HepG2 (cell line): ENCODE measurements around the gene GFER. TPM values are rescaled to one million over a fixed set of nuclear protein-coding genes. Genes with fewer than 3 reads are reported as not detected.

ENCODE experiments used
- GZF1 ChIP-seq: sonication (generic); formaldehyde crosslinking; IDR thresholded peaks from 2 replicates; pipeline ENCODE4 v1.5.1; 2020; ENCODE audit warnings: mild to moderate bottlenecking, missing genetic modification reagents
- HOXA3 ChIP-seq: sonication (generic); formaldehyde crosslinking; IDR thresholded peaks from 2 replicates; pipeline ENCODE4 v1.5.0; 2020; ENCODE audit warnings: missing genetic modification reagents
- MED8 ChIP-seq: sonication (generic); formaldehyde crosslinking; IDR thresholded peaks from 2 replicates; pipeline ENCODE4 v1.8.1; 2023; ENCODE audit warnings: mild to moderate bottlenecking, missing genetic modification reagents; ENCODE audit not compliant: insufficient replicate concordance
- STAG1 ChIP-seq: sonication (generic); formaldehyde crosslinking; IDR thresholded peaks from 2 replicates; pipeline ENCODE4 v1.4.0; 2020; ENCODE audit warnings: missing genetic modification reagents
- TBX2 ChIP-seq: sonication (generic); formaldehyde crosslinking; IDR thresholded peaks from 2 replicates; pipeline ENCODE4 v1.5.0; 2020; ENCODE audit warnings: missing genetic modification reagents, mild to moderate bottlenecking, borderline replicate concordance
- TGIF2 ChIP-seq: IDR thresholded peaks from 2 replicates; pipeline ENCODE4 v1.6.1; 2016; ENCODE audit warnings: control low read depth, missing compliant biosample characterization
- ZNF10 ChIP-seq: sonication (generic); formaldehyde crosslinking; IDR thresholded peaks from 2 replicates; pipeline ENCODE4 v1.4.0; 2020; ENCODE audit warnings: mild to moderate bottlenecking, low read depth, missing genetic modification reagents, borderline replicate concordance
- ZNF263 ChIP-seq: sonication (generic); formaldehyde crosslinking; IDR thresholded peaks from 2 replicates; pipeline ENCODE4 v1.4.0; 2020; ENCODE audit warnings: missing genetic modification reagents
- ZNF552 ChIP-seq: sonication (generic); formaldehyde crosslinking; IDR thresholded peaks from 2 replicates; pipeline ENCODE4 v1.9.0; 2022; ENCODE audit warnings: missing genetic modification reagents, mild to moderate bottlenecking, borderline replicate concordance
- polyA plus RNA-seq, 8 experiments: library from polyadenylated mRNA; depleted of rRNA in 3 of 8; stranded (reverse) in 7 of 8; unstranded in 1 of 8; fragments of >200 nt; fragmentation: Illumina TruSeq in 4 of 8; extraction: Trizol in 4 of 8; gene quantifications; 2 replicates each; pipeline versions ENCODE4 v1.2.1 to v1.2.3, GENCODE V29; 2011 to 2016; ENCODE audit warnings: low read depth in 4 of 8, missing spikeins in 1 of 8, mixed read lengths in 1 of 8; ENCODE audit not compliant: insufficient read depth in 1 of 8
- total RNA-seq, 5 experiments: library from RNA; depleted of rRNA; stranded (reverse); fragments of >200 nt; fragmentation: Illumina TruSeq; extraction: Trizol; gene quantifications; 2 replicates each; pipeline ENCODE4 v1.2.3, GENCODE V29; 2016; ENCODE audit warnings: low read depth in 1 of 5
- TF ChIP-seq, protein P1 (sequence below): sonication (generic); formaldehyde crosslinking; IDR thresholded peaks from 2 replicates; pipeline ENCODE4 v1.5.1; 2020; ENCODE audit warnings: mild to moderate bottlenecking, missing genetic modification reagents, moderate library complexity
- TF ChIP-seq, protein P2 (sequence below), 2 experiments: sonication (generic) in 1 of 2; formaldehyde crosslinking in 1 of 2; IDR thresholded peaks; 2 replicates each; pipeline versions ENCODE4 v1.4.0 to v1.6.1; 2018 to 2020; ENCODE audit warnings: missing genetic modification reagents in 2 of 2, borderline replicate concordance in 1 of 2, low read depth in 1 of 2, mild to moderate bottlenecking in 1 of 2, missing biosample characterization in 1 of 2
- TF ChIP-seq, protein P3 (sequence below): sonication (generic); formaldehyde crosslinking; IDR thresholded peaks from 2 replicates; pipeline ENCODE4 v1.4.0; 2020; ENCODE audit warnings: low read depth, mild to moderate bottlenecking, missing genetic modification reagents
- TF ChIP-seq, protein P4 (sequence below): sonication (generic); formaldehyde crosslinking; IDR thresholded peaks from 2 replicates; pipeline ENCODE4 v1.4.0; 2020; ENCODE audit warnings: mild to moderate bottlenecking, low read depth, missing genetic modification reagents
- TF ChIP-seq, protein P5 (sequence below): sonication (generic); formaldehyde crosslinking; IDR thresholded peaks from 2 replicates; pipeline ENCODE4 v1.5.0; 2020; ENCODE audit warnings: missing genetic modification reagents
- TF ChIP-seq, protein P6 (sequence below): sonication (generic); formaldehyde crosslinking; IDR thresholded peaks from 2 replicates; pipeline ENCODE4 v1.4.0; 2020; ENCODE audit warnings: missing genetic modification reagents, borderline replicate concordance

The GFER gene
- total and polyA plus RNA-seq, 2 of the 13 experiments (the other 11 are each of a cell fraction or from before 2014, with no cell fraction given) = 28.6 to 71.7 TPM

DNA sequence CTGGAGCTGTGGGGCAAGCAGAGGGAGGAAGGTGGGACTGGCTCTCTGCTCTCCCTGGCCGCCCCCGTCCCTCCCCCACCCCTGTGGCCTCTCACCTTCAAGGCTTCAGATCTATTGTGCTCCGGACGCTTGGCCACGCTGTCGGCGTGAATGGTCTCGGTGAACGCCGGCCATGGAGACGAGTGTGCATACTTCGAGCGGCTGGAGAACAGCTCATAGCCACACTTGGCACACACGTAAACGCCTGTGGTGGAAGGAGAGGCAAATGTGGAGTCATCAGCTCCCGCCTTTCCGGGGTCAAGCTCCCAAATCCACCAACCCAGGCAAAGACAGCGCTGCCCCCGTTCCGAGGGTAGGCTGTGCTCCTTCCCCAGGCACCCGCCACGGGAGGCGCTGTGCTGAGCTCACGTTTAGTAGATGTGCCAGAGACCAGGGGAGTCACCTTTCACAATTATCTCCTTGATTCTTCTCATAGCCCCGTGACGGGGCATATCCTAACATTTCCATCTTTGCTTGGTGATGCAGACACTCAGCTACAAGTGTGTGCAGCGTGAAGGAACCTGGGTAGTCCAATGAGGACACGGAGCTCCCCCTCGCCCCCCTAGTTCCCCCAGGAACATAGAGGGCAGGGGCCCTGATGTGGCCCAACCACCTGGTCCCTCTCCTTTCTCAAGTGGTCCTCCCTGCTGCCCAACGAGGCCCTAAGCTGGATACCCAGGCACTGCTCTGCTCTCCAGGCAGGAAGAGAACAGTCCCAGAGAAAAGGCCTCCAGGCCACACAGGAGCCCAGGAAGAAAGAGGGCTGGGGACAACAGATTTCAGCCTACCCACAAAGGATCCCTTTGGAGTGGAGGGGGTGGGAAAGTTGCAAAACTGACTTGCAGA, 42.6 kb upstream of the GFER start (continued):
- TF ChIP-seq ZNF263 (CRISPR knock-in tag) (peak; percentile 70), GZF1 (no peak), HOXA3 (CRISPR knock-in tag) (peak; percentile 36; the same call in 1 of the 2 replicates), TGIF2 (peak; percentile 49; the same call in 1 of the 2 replicates), STAG1 (CRISPR knock-in tag) (peak; percentile 33; the same call in 1 of the 2 replicates), ZNF10 (CRISPR knock-in tag) (no peak), TBX2 (peak; percentile 55), MED8 (CRISPR knock-in tag) (peak; percentile 13), ZNF552 (CRISPR knock-in tag) (peak; percentile 56; the same call in 1 of the 2 replicates)
- TF ChIP-seq, protein P1, sequence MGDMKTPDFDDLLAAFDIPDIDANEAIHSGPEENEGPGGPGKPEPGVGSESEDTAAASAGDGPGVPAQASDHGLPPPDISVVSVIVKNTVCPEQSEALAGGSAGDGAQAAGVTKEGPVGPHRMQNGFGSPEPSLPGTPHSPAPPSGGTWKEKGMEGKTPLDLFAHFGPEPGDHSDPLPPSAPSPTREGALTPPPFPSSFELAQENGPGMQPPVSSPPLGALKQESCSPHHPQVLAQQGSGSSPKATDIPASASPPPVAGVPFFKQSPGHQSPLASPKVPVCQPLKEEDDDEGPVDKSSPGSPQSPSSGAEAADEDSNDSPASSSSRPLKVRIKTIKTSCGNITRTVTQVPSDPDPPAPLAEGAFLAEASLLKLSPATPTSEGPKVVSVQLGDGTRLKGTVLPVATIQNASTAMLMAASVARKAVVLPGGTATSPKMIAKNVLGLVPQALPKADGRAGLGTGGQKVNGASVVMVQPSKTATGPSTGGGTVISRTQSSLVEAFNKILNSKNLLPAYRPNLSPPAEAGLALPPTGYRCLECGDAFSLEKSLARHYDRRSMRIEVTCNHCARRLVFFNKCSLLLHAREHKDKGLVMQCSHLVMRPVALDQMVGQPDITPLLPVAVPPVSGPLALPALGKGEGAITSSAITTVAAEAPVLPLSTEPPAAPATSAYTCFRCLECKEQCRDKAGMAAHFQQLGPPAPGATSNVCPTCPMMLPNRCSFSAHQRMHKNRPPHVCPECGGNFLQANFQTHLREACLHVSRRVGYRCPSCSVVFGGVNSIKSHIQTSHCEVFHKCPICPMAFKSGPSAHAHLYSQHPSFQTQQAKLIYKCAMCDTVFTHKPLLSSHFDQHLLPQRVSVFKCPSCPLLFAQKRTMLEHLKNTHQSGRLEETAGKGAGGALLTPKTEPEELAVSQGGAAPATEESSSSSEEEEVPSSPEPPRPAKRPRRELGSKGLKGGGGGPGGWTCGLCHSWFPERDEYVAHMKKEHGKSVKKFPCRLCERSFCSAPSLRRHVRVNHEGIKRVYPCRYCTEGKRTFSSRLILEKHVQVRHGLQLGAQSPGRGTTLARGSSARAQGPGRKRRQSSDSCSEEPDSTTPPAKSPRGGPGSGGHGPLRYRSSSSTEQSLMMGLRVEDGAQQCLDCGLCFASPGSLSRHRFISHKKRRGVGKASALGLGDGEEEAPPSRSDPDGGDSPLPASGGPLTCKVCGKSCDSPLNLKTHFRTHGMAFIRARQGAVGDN (CRISPR knock-in tag) = peak; percentile 51
- TF ChIP-seq, protein P2, sequence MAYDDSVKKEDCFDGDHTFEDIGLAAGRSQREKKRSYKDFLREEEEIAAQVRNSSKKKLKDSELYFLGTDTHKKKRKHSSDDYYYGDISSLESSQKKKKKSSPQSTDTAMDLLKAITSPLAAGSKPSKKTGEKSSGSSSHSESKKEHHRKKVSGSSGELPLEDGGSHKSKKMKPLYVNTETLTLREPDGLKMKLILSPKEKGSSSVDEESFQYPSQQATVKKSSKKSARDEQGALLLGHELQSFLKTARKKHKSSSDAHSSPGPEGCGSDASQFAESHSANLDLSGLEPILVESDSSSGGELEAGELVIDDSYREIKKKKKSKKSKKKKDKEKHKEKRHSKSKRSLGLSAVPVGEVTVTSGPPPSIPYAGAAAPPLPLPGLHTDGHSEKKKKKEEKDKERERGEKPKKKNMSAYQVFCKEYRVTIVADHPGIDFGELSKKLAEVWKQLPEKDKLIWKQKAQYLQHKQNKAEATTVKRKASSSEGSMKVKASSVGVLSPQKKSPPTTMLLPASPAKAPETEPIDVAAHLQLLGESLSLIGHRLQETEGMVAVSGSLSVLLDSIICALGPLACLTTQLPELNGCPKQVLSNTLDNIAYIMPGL (CRISPR knock-in tag; IDR thresholded peaks at IDR 0.05; ENCODE audit: borderline replicate concordance in 1 of 2, low read depth in 1 of 2) = peak in 1 of 2 experiments; percentile 78
- TF ChIP-seq, protein P3, sequence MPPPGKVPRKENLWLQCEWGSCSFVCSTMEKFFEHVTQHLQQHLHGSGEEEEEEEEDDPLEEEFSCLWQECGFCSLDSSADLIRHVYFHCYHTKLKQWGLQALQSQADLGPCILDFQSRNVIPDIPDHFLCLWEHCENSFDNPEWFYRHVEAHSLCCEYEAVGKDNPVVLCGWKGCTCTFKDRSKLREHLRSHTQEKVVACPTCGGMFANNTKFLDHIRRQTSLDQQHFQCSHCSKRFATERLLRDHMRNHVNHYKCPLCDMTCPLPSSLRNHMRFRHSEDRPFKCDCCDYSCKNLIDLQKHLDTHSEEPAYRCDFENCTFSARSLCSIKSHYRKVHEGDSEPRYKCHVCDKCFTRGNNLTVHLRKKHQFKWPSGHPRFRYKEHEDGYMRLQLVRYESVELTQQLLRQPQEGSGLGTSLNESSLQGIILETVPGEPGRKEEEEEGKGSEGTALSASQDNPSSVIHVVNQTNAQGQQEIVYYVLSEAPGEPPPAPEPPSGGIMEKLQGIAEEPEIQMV (CRISPR knock-in tag) = no peak
- TF ChIP-seq, protein P4, sequence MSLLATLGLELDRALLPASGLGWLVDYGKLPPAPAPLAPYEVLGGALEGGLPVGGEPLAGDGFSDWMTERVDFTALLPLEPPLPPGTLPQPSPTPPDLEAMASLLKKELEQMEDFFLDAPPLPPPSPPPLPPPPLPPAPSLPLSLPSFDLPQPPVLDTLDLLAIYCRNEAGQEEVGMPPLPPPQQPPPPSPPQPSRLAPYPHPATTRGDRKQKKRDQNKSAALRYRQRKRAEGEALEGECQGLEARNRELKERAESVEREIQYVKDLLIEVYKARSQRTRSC (CRISPR knock-in tag) = 0 out of 2 replicates have a peak, but pooled peaks have one; percentile 13
- TF ChIP-seq, protein P5, sequence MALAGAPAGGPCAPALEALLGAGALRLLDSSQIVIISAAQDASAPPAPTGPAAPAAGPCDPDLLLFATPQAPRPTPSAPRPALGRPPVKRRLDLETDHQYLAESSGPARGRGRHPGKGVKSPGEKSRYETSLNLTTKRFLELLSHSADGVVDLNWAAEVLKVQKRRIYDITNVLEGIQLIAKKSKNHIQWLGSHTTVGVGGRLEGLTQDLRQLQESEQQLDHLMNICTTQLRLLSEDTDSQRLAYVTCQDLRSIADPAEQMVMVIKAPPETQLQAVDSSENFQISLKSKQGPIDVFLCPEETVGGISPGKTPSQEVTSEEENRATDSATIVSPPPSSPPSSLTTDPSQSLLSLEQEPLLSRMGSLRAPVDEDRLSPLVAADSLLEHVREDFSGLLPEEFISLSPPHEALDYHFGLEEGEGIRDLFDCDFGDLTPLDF = no peak
- TF ChIP-seq, protein P6, sequence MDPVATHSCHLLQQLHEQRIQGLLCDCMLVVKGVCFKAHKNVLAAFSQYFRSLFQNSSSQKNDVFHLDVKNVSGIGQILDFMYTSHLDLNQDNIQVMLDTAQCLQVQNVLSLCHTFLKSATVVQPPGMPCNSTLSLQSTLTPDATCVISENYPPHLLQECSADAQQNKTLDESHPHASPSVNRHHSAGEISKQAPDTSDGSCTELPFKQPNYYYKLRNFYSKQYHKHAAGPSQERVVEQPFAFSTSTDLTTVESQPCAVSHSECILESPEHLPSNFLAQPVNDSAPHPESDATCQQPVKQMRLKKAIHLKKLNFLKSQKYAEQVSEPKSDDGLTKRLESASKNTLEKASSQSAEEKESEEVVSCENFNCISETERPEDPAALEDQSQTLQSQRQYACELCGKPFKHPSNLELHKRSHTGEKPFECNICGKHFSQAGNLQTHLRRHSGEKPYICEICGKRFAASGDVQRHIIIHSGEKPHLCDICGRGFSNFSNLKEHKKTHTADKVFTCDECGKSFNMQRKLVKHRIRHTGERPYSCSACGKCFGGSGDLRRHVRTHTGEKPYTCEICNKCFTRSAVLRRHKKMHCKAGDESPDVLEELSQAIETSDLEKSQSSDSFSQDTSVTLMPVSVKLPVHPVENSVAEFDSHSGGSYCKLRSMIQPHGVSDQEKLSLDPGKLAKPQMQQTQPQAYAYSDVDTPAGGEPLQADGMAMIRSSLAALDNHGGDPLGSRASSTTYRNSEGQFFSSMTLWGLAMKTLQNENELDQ (CRISPR knock-in tag) = no peak
